GM12878 (cell line): ENCODE measurements around the gene GALT. TPM values are rescaled to one million over a fixed set of nuclear protein-coding genes. Genes with fewer than 3 reads are reported as not detected.

Source experiments
- CHD2 ChIP-seq: IDR thresholded peaks from 2 replicates; pipeline ENCODE4 v1.6.1; 2011; ENCODE audit warnings: low read depth, low read length, improper control_type of control experiment, borderline replicate concordance
- CREB1 ChIP-seq: IDR thresholded peaks from 2 replicates; pipeline ENCODE4 v1.6.1; 2012; ENCODE audit warnings: low read depth, mild to moderate bottlenecking, inconsistent platforms
- DPF2 ChIP-seq: fragments of 450-650 bp; IDR thresholded peaks from 2 replicates; pipeline ENCODE4 v1.6.1; 2017; ENCODE audit warnings: mild to moderate bottlenecking
- GATAD2B ChIP-seq: fragments of 450-650 bp; conservative IDR thresholded peaks from 2 replicates; pipeline ENCODE4 v1.6.1; 2017; ENCODE audit warnings: low read depth, mild to moderate bottlenecking, moderate library complexity
- HCFC1 ChIP-seq: fragments of 150-350 bp; IDR thresholded peaks from 2 replicates; pipeline ENCODE4 v1.6.1; 2014; ENCODE audit warnings: low read length
- MXI1 ChIP-seq: fragments of 150-350 bp; IDR thresholded peaks from 2 replicates; pipeline ENCODE4 v1.6.1; 2011; ENCODE audit warnings: low read depth, mild to moderate bottlenecking, inconsistent platforms, low read length, improper control_type of control experiment
- NKRF ChIP-seq: fragments of 450-650 bp; conservative IDR thresholded peaks from 2 replicates; pipeline ENCODE4 v1.6.1; 2017; ENCODE audit warnings: mild to moderate bottlenecking, moderate library complexity
- PKNOX1 ChIP-seq: fragments of 450-650 bp; IDR thresholded peaks from 2 replicates; pipeline ENCODE4 v1.6.1; 2016; ENCODE audit warnings: mild to moderate bottlenecking
- SIN3A ChIP-seq: IDR thresholded peaks from 2 replicates; pipeline ENCODE4 v1.6.1; 2012; ENCODE audit warnings: low read depth, low read length, improper control_type of control experiment
- ZNF687 ChIP-seq: fragments of 450-650 bp; IDR thresholded peaks from 2 replicates; pipeline ENCODE4 v1.6.1; 2017; ENCODE audit warnings: mild to moderate bottlenecking, moderate library complexity
- polyA plus RNA-seq, 11 experiments: library from polyadenylated mRNA; depleted of rRNA in 4 of 11; unstranded in 6 of 11; stranded (reverse) in 5 of 11; fragments of >200 nt; fragmentation: Nextera tagmentation in 4 of 11; fragmentation: Illumina TruSeq in 1 of 11; extraction: Ambion mirVana in 4 of 11; extraction: Trizol in 1 of 11; gene quantifications; 1 replicate in 1 of 11; 2 replicates in 10 of 11; pipeline versions ENCODE4 v1.2.1 to v1.2.3, GENCODE V29; 2011 to 2016; ENCODE audit warnings: inconsistent platforms in 2 of 11, missing spikeins in 2 of 11, low read depth in 1 of 11
- total RNA-seq, 4 experiments: library from RNA; depleted of rRNA in 3 of 4; stranded (reverse); fragments of >200 nt in 3 of 4; fragmentation: Illumina TruSeq in 1 of 4; extraction: Trizol in 1 of 4; gene quantifications; 2 replicates each; pipeline versions ENCODE4 v1.2.1 to v1.2.3, GENCODE V29; 2013 to 2021
- TF ChIP-seq, protein P1 (sequence below): fragments of 150-350 bp; IDR thresholded peaks from 2 replicates; pipeline ENCODE4 v1.6.1; 2014; ENCODE audit warnings: mild to moderate bottlenecking, low read depth, low read length
- TF ChIP-seq, protein P2 (sequence below): fragments of 150-350 bp; IDR thresholded peaks from 2 replicates; pipeline ENCODE4 v1.6.1; 2016; ENCODE audit warnings: low read depth, low read length
- TF ChIP-seq, protein P3 (sequence below): fragments of 450-650 bp; IDR thresholded peaks from 2 replicates; pipeline ENCODE4 v1.6.1; 2014; ENCODE audit warnings: mild to moderate bottlenecking

Gene GALT
- total and polyA plus RNA-seq, 10 of the 15 experiments (the other 5 are each of a cell fraction or from before 2014, with no cell fraction given) = 9.3 to 34.1 (median 26.9) TPM

DNA sequence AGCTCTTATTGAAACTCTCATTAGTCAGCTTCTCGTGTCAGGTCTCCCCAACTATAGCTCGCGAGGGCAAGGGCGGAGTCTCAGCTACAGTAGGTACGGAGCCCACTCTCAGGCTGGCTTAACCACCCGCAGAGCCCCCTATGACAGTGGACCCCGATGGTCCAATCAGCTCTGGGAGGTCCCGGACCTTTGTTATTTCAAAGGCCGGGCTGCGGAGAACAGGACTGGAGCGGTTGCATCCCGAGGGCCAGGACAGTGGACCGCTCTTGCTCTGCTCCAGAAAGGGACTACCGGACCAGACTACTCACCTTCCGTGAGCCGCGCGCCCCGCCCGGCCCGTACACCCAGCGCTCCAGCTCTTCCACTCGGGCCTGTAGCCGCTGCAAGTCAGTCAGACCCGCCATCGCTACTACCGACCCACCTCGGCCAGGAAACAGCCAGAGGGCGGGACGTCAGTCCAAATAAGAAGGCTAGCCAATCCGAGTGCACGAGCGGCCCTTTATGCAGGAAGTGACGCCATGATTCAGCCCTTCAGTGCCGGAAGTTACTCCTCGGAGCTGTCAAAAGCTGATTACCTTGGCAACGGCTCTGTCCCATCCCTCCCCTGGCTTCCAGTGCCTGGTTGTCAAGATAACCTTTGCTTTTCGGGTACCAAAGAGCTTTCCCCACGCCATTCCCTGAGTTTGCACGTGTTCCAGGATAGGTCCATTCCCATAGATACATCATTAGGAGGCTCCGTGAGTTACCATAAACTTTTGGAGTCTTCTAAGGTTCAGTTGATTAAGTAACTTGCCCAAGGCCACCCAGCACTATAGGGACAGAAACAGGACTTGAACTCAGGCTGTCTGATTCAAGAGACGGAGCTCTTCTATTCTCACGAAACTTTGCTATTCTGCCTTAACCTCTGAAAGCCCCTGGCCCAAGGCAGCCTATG, 26.1 kb upstream of the GALT start, which contains the start of gene DCTN3 (continued):
- TF ChIP-seq NKRF = peak; percentile 50; the same call in 1 of the 2 replicates
- peak; percentile 42; the same call in 1 of the 2 replicates for TF ChIP-seq MXI1
- TF ChIP-seq DPF2 = no peak
- TF ChIP-seq CREB1 = peak; percentile 93
- peak; percentile 26 for TF ChIP-seq HCFC1
- no peak for TF ChIP-seq ZNF687
- peak; percentile 97 for TF ChIP-seq PKNOX1
- TF ChIP-seq GATAD2B = peak; percentile 39; the same call in 1 of the 2 replicates
- TF ChIP-seq, protein P1, sequence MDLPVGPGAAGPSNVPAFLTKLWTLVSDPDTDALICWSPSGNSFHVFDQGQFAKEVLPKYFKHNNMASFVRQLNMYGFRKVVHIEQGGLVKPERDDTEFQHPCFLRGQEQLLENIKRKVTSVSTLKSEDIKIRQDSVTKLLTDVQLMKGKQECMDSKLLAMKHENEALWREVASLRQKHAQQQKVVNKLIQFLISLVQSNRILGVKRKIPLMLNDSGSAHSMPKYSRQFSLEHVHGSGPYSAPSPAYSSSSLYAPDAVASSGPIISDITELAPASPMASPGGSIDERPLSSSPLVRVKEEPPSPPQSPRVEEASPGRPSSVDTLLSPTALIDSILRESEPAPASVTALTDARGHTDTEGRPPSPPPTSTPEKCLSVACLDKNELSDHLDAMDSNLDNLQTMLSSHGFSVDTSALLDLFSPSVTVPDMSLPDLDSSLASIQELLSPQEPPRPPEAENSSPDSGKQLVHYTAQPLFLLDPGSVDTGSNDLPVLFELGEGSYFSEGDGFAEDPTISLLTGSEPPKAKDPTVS = no peak
- TF ChIP-seq, protein P2, sequence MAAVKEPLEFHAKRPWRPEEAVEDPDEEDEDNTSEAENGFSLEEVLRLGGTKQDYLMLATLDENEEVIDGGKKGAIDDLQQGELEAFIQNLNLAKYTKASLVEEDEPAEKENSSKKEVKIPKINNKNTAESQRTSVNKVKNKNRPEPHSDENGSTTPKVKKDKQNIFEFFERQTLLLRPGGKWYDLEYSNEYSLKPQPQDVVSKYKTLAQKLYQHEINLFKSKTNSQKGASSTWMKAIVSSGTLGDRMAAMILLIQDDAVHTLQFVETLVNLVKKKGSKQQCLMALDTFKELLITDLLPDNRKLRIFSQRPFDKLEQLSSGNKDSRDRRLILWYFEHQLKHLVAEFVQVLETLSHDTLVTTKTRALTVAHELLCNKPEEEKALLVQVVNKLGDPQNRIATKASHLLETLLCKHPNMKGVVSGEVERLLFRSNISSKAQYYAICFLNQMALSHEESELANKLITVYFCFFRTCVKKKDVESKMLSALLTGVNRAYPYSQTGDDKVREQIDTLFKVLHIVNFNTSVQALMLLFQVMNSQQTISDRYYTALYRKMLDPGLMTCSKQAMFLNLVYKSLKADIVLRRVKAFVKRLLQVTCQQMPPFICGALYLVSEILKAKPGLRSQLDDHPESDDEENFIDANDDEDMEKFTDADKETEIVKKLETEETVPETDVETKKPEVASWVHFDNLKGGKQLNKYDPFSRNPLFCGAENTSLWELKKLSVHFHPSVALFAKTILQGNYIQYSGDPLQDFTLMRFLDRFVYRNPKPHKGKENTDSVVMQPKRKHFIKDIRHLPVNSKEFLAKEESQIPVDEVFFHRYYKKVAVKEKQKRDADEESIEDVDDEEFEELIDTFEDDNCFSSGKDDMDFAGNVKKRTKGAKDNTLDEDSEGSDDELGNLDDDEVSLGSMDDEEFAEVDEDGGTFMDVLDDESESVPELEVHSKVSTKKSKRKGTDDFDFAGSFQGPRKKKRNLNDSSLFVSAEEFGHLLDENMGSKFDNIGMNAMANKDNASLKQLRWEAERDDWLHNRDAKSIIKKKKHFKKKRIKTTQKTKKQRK = no peak
- no peak for TF ChIP-seq CHD2
- TF ChIP-seq, protein P3, sequence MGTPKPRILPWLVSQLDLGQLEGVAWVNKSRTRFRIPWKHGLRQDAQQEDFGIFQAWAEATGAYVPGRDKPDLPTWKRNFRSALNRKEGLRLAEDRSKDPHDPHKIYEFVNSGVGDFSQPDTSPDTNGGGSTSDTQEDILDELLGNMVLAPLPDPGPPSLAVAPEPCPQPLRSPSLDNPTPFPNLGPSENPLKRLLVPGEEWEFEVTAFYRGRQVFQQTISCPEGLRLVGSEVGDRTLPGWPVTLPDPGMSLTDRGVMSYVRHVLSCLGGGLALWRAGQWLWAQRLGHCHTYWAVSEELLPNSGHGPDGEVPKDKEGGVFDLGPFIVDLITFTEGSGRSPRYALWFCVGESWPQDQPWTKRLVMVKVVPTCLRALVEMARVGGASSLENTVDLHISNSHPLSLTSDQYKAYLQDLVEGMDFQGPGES = no peak
- TF ChIP-seq SIN3A = peak; percentile 63
